Sigmoid colon (tissue), 4 donors: ENCODE results near the gene SELENOP.

Source experiments
- EP300 ChIP-seq, 4 donors: sonication (generic); formaldehyde crosslinking; IDR thresholded peaks; one replicate each; pipeline ENCODE4 v1.6.1; 2017; ENCODE audit warnings: antibody characterized with exemption in 4 of 4
- POLR2A ChIP-seq, 2 donors: fragments of 450-650 bp; IDR thresholded peaks; one replicate each; pipeline ENCODE4 v1.6.1; 2016; ENCODE audit warnings: antibody characterized with exemption in 2 of 2, mild to moderate bottlenecking in 2 of 2, moderate library complexity in 2 of 2
- POLR2AphosphoS5 ChIP-seq, 4 donors: sonication (generic); formaldehyde crosslinking; IDR thresholded peaks; one replicate each; pipeline ENCODE4 v1.6.1; 2017; ENCODE audit warnings: antibody characterized with exemption in 4 of 4
- TF ChIP-seq, protein P1 (sequence below), 4 experiments: fragments of 450-650 bp in 3 of 4; fragments of 200-600 bp in 1 of 4; IDR thresholded peaks; one replicate each; pipeline ENCODE4 v1.5.1; 2016 to 2019; ENCODE audit warnings: antibody characterized with exemption in 4 of 4, mild to moderate bottlenecking in 3 of 4, moderate library complexity in 2 of 4

DNA sequence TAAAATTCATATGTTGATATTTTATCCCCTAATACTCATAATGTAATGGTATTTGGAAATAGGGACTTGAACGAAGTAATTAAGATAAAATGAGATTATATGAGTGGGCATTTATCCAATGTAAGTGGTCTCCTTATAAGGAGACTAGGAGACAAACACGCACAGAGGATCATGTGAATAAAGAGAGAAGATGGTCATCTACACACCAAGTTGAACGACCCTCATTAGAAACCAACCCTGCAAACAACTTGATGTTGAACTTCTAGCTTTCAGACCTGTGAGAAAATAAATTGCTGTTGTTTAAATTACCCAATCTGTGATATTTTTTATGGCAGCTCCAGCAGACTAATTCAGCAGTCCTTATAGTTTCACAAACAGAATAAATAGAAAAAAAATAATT, 27.5 kb upstream of the SELENOP start:
- TF ChIP-seq, protein P1, sequence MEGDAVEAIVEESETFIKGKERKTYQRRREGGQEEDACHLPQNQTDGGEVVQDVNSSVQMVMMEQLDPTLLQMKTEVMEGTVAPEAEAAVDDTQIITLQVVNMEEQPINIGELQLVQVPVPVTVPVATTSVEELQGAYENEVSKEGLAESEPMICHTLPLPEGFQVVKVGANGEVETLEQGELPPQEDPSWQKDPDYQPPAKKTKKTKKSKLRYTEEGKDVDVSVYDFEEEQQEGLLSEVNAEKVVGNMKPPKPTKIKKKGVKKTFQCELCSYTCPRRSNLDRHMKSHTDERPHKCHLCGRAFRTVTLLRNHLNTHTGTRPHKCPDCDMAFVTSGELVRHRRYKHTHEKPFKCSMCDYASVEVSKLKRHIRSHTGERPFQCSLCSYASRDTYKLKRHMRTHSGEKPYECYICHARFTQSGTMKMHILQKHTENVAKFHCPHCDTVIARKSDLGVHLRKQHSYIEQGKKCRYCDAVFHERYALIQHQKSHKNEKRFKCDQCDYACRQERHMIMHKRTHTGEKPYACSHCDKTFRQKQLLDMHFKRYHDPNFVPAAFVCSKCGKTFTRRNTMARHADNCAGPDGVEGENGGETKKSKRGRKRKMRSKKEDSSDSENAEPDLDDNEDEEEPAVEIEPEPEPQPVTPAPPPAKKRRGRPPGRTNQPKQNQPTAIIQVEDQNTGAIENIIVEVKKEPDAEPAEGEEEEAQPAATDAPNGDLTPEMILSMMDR (IDR thresholded peaks at IDR 0.05) = no peak
- TF ChIP-seq POLR2AphosphoS5 (IDR thresholded peaks at IDR 0.05) (no peak), POLR2A (IDR thresholded peaks at IDR 0.05) (no peak), EP300 (IDR thresholded peaks at IDR 0.05) (no peak)
